CD14-positive monocyte (primary cell): Measurements from ENCODE around the gene TEKTIP1. TPM values are rescaled to one million over a fixed set of nuclear protein-coding genes. Genes with fewer than 3 reads are reported as not detected.

Experiments used
- DNase-seq, 3 donors: peaks; one replicate each; pipeline ENCODE4 v3.0.0-alpha.2; 2011 to 2022
- H2AFZ ChIP-seq: 2 replicates; pipeline ENCODE4 v1.6.0; 2012; ENCODE audit warnings: mild to moderate bottlenecking, low read depth, low read length, inconsistent platforms; ENCODE audit not compliant: insufficient read depth, poor library complexity, severe bottlenecking
- H3K27ac ChIP-seq, 2 donors: 1 replicate in 1 of 2; 2 replicates in 1 of 2; pipeline ENCODE4 v1.5.1; 2012 to 2013; ENCODE audit warnings: low read length in 2 of 2, control low read depth in 1 of 2, inconsistent platforms in 1 of 2, low read depth in 1 of 2, mild to moderate bottlenecking in 1 of 2
- H3K27me3 ChIP-seq, 2 donors: one replicate each; pipeline versions ENCODE4 v1.6.0 to v1.6.1; 2011 to 2013; ENCODE audit warnings: low read length in 2 of 2; ENCODE audit not compliant: control insufficient read depth in 2 of 2, insufficient read depth in 2 of 2
- H3K36me3 ChIP-seq, 2 donors: replicated peaks in 1 of 2; 1 replicate in 1 of 2; 2 replicates in 1 of 2; pipeline versions ENCODE4 v1.5.1 to v1.6.1; 2012 to 2013; ENCODE audit warnings: low read length in 2 of 2, control low read depth in 1 of 2, inconsistent platforms in 1 of 2, mild to moderate bottlenecking in 1 of 2; ENCODE audit not compliant: insufficient read depth in 2 of 2, control insufficient read depth in 1 of 2
- H3K4me1 ChIP-seq, 2 donors: 1 replicate in 1 of 2; 2 replicates in 1 of 2; pipeline versions ENCODE4 v1.5.1 to v1.6.1; 2012 to 2013; ENCODE audit warnings: low read length in 2 of 2, control low read depth in 1 of 2, inconsistent platforms in 1 of 2, mild to moderate bottlenecking in 1 of 2, moderate library complexity in 1 of 2; ENCODE audit not compliant: insufficient read depth in 2 of 2, control insufficient read depth in 1 of 2
- H3K4me2 ChIP-seq: replicated peaks from 2 replicates; pipeline ENCODE3; 2012; ENCODE audit warnings: low read length, moderate library complexity, mild to moderate bottlenecking; ENCODE audit not compliant: poor library complexity, severe bottlenecking; ENCODE audit errors: extremely low read depth
- H3K4me3 ChIP-seq, 3 experiments: fragments of 200-600 bp in 1 of 3; sonication (generic) in 1 of 3; replicated peaks in 1 of 3; 1 replicate in 2 of 3; 2 replicates in 1 of 3; pipeline ENCODE4 v1.5.1; 2011 to 2013; ENCODE audit warnings: low read length in 3 of 3, mild to moderate bottlenecking in 3 of 3, control low read depth in 2 of 3, low read depth in 2 of 3, inconsistent platforms in 1 of 3, moderate library complexity in 1 of 3
- H3K79me2 ChIP-seq: 2 replicates; pipeline ENCODE4 v1.6.0; 2012; ENCODE audit warnings: mild to moderate bottlenecking, control low read depth, inconsistent platforms, low read length, moderate library complexity; ENCODE audit not compliant: insufficient read depth
- H3K9ac ChIP-seq: 2 replicates; pipeline ENCODE4 v1.6.0; 2017; ENCODE audit warnings: low read length, mild to moderate bottlenecking; ENCODE audit not compliant: insufficient read depth, poor library complexity, severe bottlenecking
- H3K9me3 ChIP-seq, 2 donors: replicated peaks in 1 of 2; 1 replicate in 1 of 2; 2 replicates in 1 of 2; pipeline versions ENCODE4 v1.5.1 to v1.6.1; 2012 to 2013; ENCODE audit warnings: low read length in 2 of 2, control low read depth in 1 of 2; ENCODE audit not compliant: control insufficient read depth in 1 of 2, insufficient read depth in 1 of 2
- H4K20me1 ChIP-seq: 2 replicates; pipeline ENCODE4 v1.6.0; 2012; ENCODE audit warnings: mild to moderate bottlenecking, low read length, control low read depth, moderate library complexity; ENCODE audit not compliant: insufficient read depth
- H3K27ac Mint-ChIP-seq, 7 donors: one replicate each; pipeline ENCODE4 v1.8.0; 2020; ENCODE audit warnings: mild to moderate bottlenecking in 7 of 7, mixed read lengths in 7 of 7, moderate library complexity in 6 of 7, inconsistent platforms in 2 of 7
- H3K27me3 Mint-ChIP-seq, 3 donors: one replicate each; pipeline ENCODE4 v1.8.0; 2021 to 2022; ENCODE audit warnings: low read depth in 3 of 3, mild to moderate bottlenecking in 3 of 3, mixed read lengths in 3 of 3, moderate library complexity in 3 of 3, inconsistent platforms in 1 of 3
- H3K36me3 Mint-ChIP-seq, 2 donors: one replicate each; pipeline ENCODE4 v1.8.0; 2020; ENCODE audit warnings: mixed read lengths in 2 of 2, inconsistent platforms in 1 of 2, mild to moderate bottlenecking in 1 of 2
- H3K4me1 Mint-ChIP-seq: one replicate; pipeline ENCODE4 v1.8.0; 2020; ENCODE audit warnings: mild to moderate bottlenecking, mixed read lengths
- H3K4me3 Mint-ChIP-seq, 2 donors: one replicate each; pipeline ENCODE4 v1.8.0; 2020; ENCODE audit warnings: mild to moderate bottlenecking in 2 of 2, mixed read lengths in 2 of 2, moderate library complexity in 1 of 2
- H3K9me3 Mint-ChIP-seq, 7 donors: one replicate each; pipeline ENCODE4 v1.8.0; 2020 to 2022; ENCODE audit warnings: mixed read lengths in 7 of 7, mild to moderate bottlenecking in 6 of 7, moderate library complexity in 6 of 7, inconsistent platforms in 2 of 7
- CTCF ChIP-seq: fragments of 200-600 bp; IDR thresholded peaks from one replicate; pipeline ENCODE4 v1.8.0; 2022; ENCODE audit warnings: antibody characterized with exemption, mild to moderate bottlenecking
- WGBS: methylation state at CpG from one replicate; pipeline ENCODE4 v1.1.5; 2013; ENCODE audit warnings: missing lambda C conversion rate; ENCODE audit not compliant: insufficient coverage; 5-methylcytosine and 5-hydroxymethylcytosine counted together
- intact Hi-C, 2 donors: fragments of 100-400 bp; cut with micrococcal nuclease; formaldehyde crosslinking; loops; one replicate each; pipeline versions ENCODE4 v1.15.0 to v1.15.1; 2023
- polyA plus RNA-seq, 3 donors: library from polyadenylated mRNA; depleted of rRNA in 1 of 3; unstranded in 2 of 3; stranded (reverse) in 1 of 3; fragments of 300-500 nt in 2 of 3; fragments of >200 nt in 1 of 3; fragmentation: Illumina TruSeq in 2 of 3; gene quantifications; 1 replicate in 2 of 3; 2 replicates in 1 of 3; pipeline ENCODE4 v1.2.3, GENCODE V29; 2012 to 2021

The TEKTIP1 gene
- polyA plus RNA-seq, 3 donors: 1.8 TPM; not detected in 2

- Histone ChIP-seq H3K79me2 (no peaks in the 10 kb centered on the region), H3K27ac (no peak within 1 kb of the TSS), H3K4me2 (peak within 1 kb of the TSS; percentile 31), H4K20me1 (no peaks in the 10 kb centered on the region), H2AFZ (no peak within 1 kb of the TSS), H3K36me3 (no peaks in the 10 kb centered on the region), H3K4me3 (no peak within 1 kb of the TSS), H3K9me3 (peaks cover 0 to 6% of the 10 kb centered on the region in 2 donors), H3K9ac (no peak within 1 kb of the TSS), H3K4me1 (peaks cover 5 to 11% of the 10 kb centered on the region in 2 donors), H3K27me3 (peaks cover 5 to 20% of the 10 kb centered on the region in 2 donors)
- intact Hi-C loops: no loop called here
- no peak for DNase-seq
- Mint-ChIP-seq H3K4me1 (peaks cover 4% of the 10 kb centered on the region), H3K27ac (no peak within 1 kb of the TSS), H3K36me3 (no peaks in the 10 kb centered on the region), H3K4me3 (peak within 1 kb of the TSS in 1 of 2 donors; percentile 51), H3K9me3 (peaks cover 0 to 7% (median 0%) of the 10 kb centered on the region in 7 donors), H3K27me3 (peaks cover 22 to 34% (median 25%) of the 10 kb centered on the region in 3 donors)
- no peak for TF ChIP-seq CTCF
- 1% methylated on average over 83 of the region's 84 CpGs for WGBS
Observed at GRCh38 chr19:3585301-3586126, 46.5 kb downstream of the TEKTIP1 start, which contains the start of gene GIPC3. GIPC3 (plus strand) TSS chr19:3585478; CDS start chr19:3585598, 120 bp downstream.

GRCh38 chr19:3586127-3586626 lies 47.2 kb downstream of the TEKTIP1 start:
- Mint-ChIP-seq H3K27me3 (peaks cover 22 to 34% (median 28%) of the 10 kb centered on the region in 3 donors), H3K27ac (no peak overlapping the region), H3K4me3 (peak overlapping the region in 1 of 2 donors; percentile 42), H3K9me3 (peaks cover 5 to 13% (median 6%) of the 10 kb centered on the region in 7 donors), H3K4me1 (no peaks in the 10 kb centered on the region), H3K36me3 (no peaks in the 10 kb centered on the region)
- Histone ChIP-seq H3K9ac (no peak overlapping the region), H3K27me3 (peaks cover 5 to 20% of the 10 kb centered on the region in 2 donors), H4K20me1 (no peaks in the 10 kb centered on the region), H3K4me1 (peaks cover 5 to 11% of the 10 kb centered on the region in 2 donors), H3K4me2 (peak overlapping the region; percentile 26), H3K9me3 (peaks cover 5 to 12% of the 10 kb centered on the region in 2 donors), H2AFZ (no peak overlapping the region), H3K4me3 (no peak overlapping the region), H3K36me3 (no peaks in the 10 kb centered on the region), H3K79me2 (no peaks in the 10 kb centered on the region), H3K27ac (no peak overlapping the region)
- 64% methylated on average over 4 of the region's 16 CpGs for WGBS
- DNase-seq: no peak
- peak; percentile 72 for TF ChIP-seq CTCF
- intact Hi-C loops: no loop called here
